Neuronal stem cell (in vitro differentiated cells): ENCODE results near the gene CFAP65.

ENCODE experiments used
- DNase-seq: peaks from one replicate; pipeline ENCODE4 v3.0.0-alpha.2; 2013; ENCODE audit warnings: low spot score
- H2AFZ ChIP-seq: one replicate; pipeline ENCODE4 v1.6.1; 2013; ENCODE audit warnings: mild to moderate bottlenecking, low read length, inconsistent platforms
- H2AK5ac ChIP-seq: 2 replicates; pipeline ENCODE4 v1.6.1; 2013; ENCODE audit warnings: low read depth, mild to moderate bottlenecking, inconsistent platforms, low read length, moderate library complexity, mixed read lengths
- H2BK120ac ChIP-seq: 2 replicates; pipeline ENCODE4 v1.6.1; 2013; ENCODE audit warnings: low read depth, mild to moderate bottlenecking, inconsistent platforms, low read length, moderate library complexity, mixed read lengths
- H2BK12ac ChIP-seq: one replicate; pipeline ENCODE4 v1.6.1; 2013; ENCODE audit warnings: low read length, inconsistent platforms
- H2BK15ac ChIP-seq: 2 replicates; pipeline ENCODE4 v1.6.1; 2013; ENCODE audit warnings: mild to moderate bottlenecking, low read length, inconsistent platforms, mixed read lengths
- H2BK5ac ChIP-seq: one replicate; pipeline ENCODE4 v1.6.1; 2013; ENCODE audit warnings: inconsistent platforms, mild to moderate bottlenecking, low read length, moderate library complexity
- H3K14ac ChIP-seq: one replicate; pipeline ENCODE4 v1.6.1; 2013; ENCODE audit warnings: low read length, inconsistent platforms
- H3K18ac ChIP-seq: 2 replicates; pipeline ENCODE4 v1.6.1; 2013; ENCODE audit warnings: low read length, inconsistent platforms
- H3K23ac ChIP-seq: 2 replicates; pipeline ENCODE4 v1.6.1; 2013; ENCODE audit warnings: low read depth, mild to moderate bottlenecking, mixed read lengths, low read length, inconsistent platforms; ENCODE audit not compliant: poor library complexity
- H3K27ac ChIP-seq: replicated peaks from 3 replicates; pipeline ENCODE4 v1.5.1; 2013; ENCODE audit warnings: low read length, inconsistent platforms
- H3K27me3 ChIP-seq, 3 experiments: 2 replicates each; pipeline ENCODE4 v1.6.1; 2013; ENCODE audit warnings: low read length in 3 of 3, mild to moderate bottlenecking in 2 of 3, inconsistent platforms in 1 of 3, low read depth in 1 of 3, mixed read lengths in 1 of 3, moderate library complexity in 1 of 3; ENCODE audit not compliant: control insufficient read depth in 3 of 3, insufficient read depth in 3 of 3
- H3K36me3 ChIP-seq, 2 donors: replicated peaks in 1 of 2; 2 replicates each; pipeline ENCODE4 v1.6.1; 2013; ENCODE audit warnings: low read length in 2 of 2; ENCODE audit not compliant: control insufficient read depth in 2 of 2, insufficient read depth in 2 of 2
- H3K4ac ChIP-seq: 2 replicates; pipeline ENCODE4 v1.6.1; 2013; ENCODE audit warnings: inconsistent platforms, mild to moderate bottlenecking, low read length, moderate library complexity
- H3K4me1 ChIP-seq, 2 donors: 1 replicate in 1 of 2; 2 replicates in 1 of 2; pipeline ENCODE4 v1.6.1; 2013; ENCODE audit warnings: low read length in 2 of 2, low read depth in 1 of 2; ENCODE audit not compliant: control insufficient read depth in 2 of 2, insufficient read depth in 1 of 2
- H3K4me2 ChIP-seq: one replicate; pipeline ENCODE4 v1.6.1; 2013; ENCODE audit warnings: mild to moderate bottlenecking, low read length, inconsistent platforms; ENCODE audit not compliant: insufficient read depth, poor library complexity, severe bottlenecking
- H3K4me3 ChIP-seq, 2 donors: 2 replicates each; pipeline ENCODE4 v1.5.1; 2013; ENCODE audit warnings: low read length in 2 of 2, mild to moderate bottlenecking in 2 of 2, inconsistent platforms in 1 of 2, moderate library complexity in 1 of 2
- H3K79me1 ChIP-seq: one replicate; pipeline ENCODE4 v1.6.1; 2013; ENCODE audit warnings: low read depth, mild to moderate bottlenecking, inconsistent platforms, low read length, moderate library complexity
- H3K9ac ChIP-seq: one replicate; pipeline ENCODE4 v1.6.1; 2013; ENCODE audit warnings: mild to moderate bottlenecking, low read depth, low read length, inconsistent platforms; ENCODE audit not compliant: poor library complexity
- H3K9me3 ChIP-seq, 2 donors: replicated peaks in 1 of 2; 2 replicates each; pipeline versions ENCODE3 to v1.6.1; 2013; ENCODE audit warnings: low read length in 2 of 2, mild to moderate bottlenecking in 2 of 2, inconsistent platforms in 1 of 2, low read depth in 1 of 2, mixed read lengths in 1 of 2, moderate library complexity in 1 of 2; ENCODE audit not compliant: control insufficient read depth in 2 of 2, insufficient read depth in 1 of 2
- H4K8ac ChIP-seq: one replicate; pipeline ENCODE4 v1.6.1; 2013; ENCODE audit warnings: low read depth, mild to moderate bottlenecking, inconsistent platforms, low read length, moderate library complexity
- H4K91ac ChIP-seq: one replicate; pipeline ENCODE4 v1.6.1; 2013; ENCODE audit warnings: low read length, low read depth, mild to moderate bottlenecking, inconsistent platforms; ENCODE audit not compliant: poor library complexity
- WGBS, 2 donors: extraction: QIAGEN DNeasy Blood & Tissue Kit; methylation state at CpG; one replicate each; pipeline ENCODE4 v1.1.7; 2013; ENCODE audit warnings: missing lambda C conversion rate in 2 of 2, mixed read lengths in 1 of 2; ENCODE audit not compliant: insufficient read length in 2 of 2, insufficient replicate concordance in 1 of 2; ENCODE audit errors: extremely low coverage in 2 of 2; 5-methylcytosine and 5-hydroxymethylcytosine counted together

The CFAP65 gene

GRCh38 chr2:219031005-219031738, 10.1 kb downstream of the CFAP65 start:
- peaks cover 2 to 4% of the 10 kb centered on the region in 2 donors for H3K4me1 ChIP-seq
- no CpG with 5 or more reads among the region's 21 CpGs for WGBS, 2 donors
- no peak overlapping the region for H2BK12ac ChIP-seq
- DNase-seq, result no peak
- peak overlapping the region; percentile 53 for H2BK5ac ChIP-seq
- H3K36me3 ChIP-seq, result no peaks in the 10 kb centered on the region
- H2BK15ac ChIP-seq, result peak overlapping the region; percentile 26
- peak overlapping the region; percentile 63 for H2AK5ac ChIP-seq
- H3K14ac ChIP-seq, result no peak overlapping the region
- no peak overlapping the region for H3K4me2 ChIP-seq
- no peak overlapping the region for H2AFZ ChIP-seq
- H3K9ac ChIP-seq, result peak overlapping the region; percentile 44
- peak overlapping the region; percentile 38 for H3K18ac ChIP-seq
- H4K8ac ChIP-seq, result no peak overlapping the region
- H3K9me3 ChIP-seq, result no peaks in the 10 kb centered on the region
- H3K27ac ChIP-seq, result no peak overlapping the region
- no peak overlapping the region for H4K91ac ChIP-seq
- no peak overlapping the region for H3K4ac ChIP-seq
- peak overlapping the region; percentile 65 for H3K23ac ChIP-seq
- H3K79me1 ChIP-seq, result peaks cover 2% of the 10 kb centered on the region
- H3K4me3 ChIP-seq, result no peak overlapping the region
- H2BK120ac ChIP-seq, result no peak overlapping the region
- peaks cover 0 to 52% (median 0%) of the 10 kb centered on the region in 3 experiments for H3K27me3 ChIP-seq

- Histone ChIP-seq H2AK5ac (peak overlapping the region; percentile 75), H3K36me3 (no peaks in the 10 kb centered on the region), H2AFZ (no peak overlapping the region), H3K23ac (peak overlapping the region; percentile 85), H3K14ac (peak overlapping the region; percentile 75), H3K27me3 (peaks cover 0 to 52% (median 0%) of the 10 kb centered on the region in 3 experiments), H3K9me3 (no peaks in the 10 kb centered on the region), H2BK120ac (no peak overlapping the region), H3K9ac (no peak overlapping the region), H3K27ac (no peak overlapping the region), H2BK5ac (peak overlapping the region; percentile 29), H4K91ac (no peak overlapping the region), H3K4me3 (no peak overlapping the region), H3K18ac (peak overlapping the region; percentile 81), H3K4me2 (no peak overlapping the region), H2BK12ac (peak overlapping the region; percentile 49), H3K79me1 (peaks cover 2% of the 10 kb centered on the region), H3K4ac (no peak overlapping the region), H3K4me1 (peaks cover 2 to 7% of the 10 kb centered on the region in 2 donors), H2BK15ac (peak overlapping the region; percentile 38), H4K8ac (no peak overlapping the region)
- DNase-seq, result no peak
- WGBS, 2 donors, result no CpG with 5 or more reads among the region's 16 CpGs
Measured at GRCh38 chr2:219030177-219030940, 11.0 kb downstream of the CFAP65 start.

GRCh38 chr2:219029829-219030165, 11.5 kb downstream of the CFAP65 start:
- DNase-seq, result peak; percentile 78
- no CpG with 5 or more reads among the region's 9 CpGs for WGBS, 2 donors
- H3K27me3 ChIP-seq, result peaks cover 0 to 53% (median 0%) of the 10 kb centered on the region in 3 experiments

More at GRCh38 chr2:219029829-219030165, 11.5 kb downstream of the CFAP65 start:
- Histone ChIP-seq H4K91ac (no peak overlapping the region), H3K79me1 (peaks cover 2% of the 10 kb centered on the region), H2BK5ac (peak overlapping the region; percentile 29), H2BK15ac (peak overlapping the region; percentile 38), H3K4me1 (peaks cover 2 to 7% of the 10 kb centered on the region in 2 donors), H3K4me3 (no peak overlapping the region), H3K9ac (peak overlapping the region; percentile 66), H2BK120ac (no peak overlapping the region), H3K27ac (no peak overlapping the region), H3K4ac (no peak overlapping the region), H4K8ac (no peak overlapping the region), H3K14ac (peak overlapping the region; percentile 75), H2BK12ac (no peak overlapping the region), H3K4me2 (no peak overlapping the region), H3K18ac (peak overlapping the region; percentile 81), H2AFZ (no peak overlapping the region), H3K9me3 (no peaks in the 10 kb centered on the region), H2AK5ac (peak overlapping the region; percentile 75), H3K23ac (no peak overlapping the region), H3K36me3 (no peaks in the 10 kb centered on the region)
